Lung (tissue), 12 donors: Measurements from ENCODE around the gene SHC3. TPM values are rescaled to one million over a fixed set of nuclear protein-coding genes. Genes with fewer than 3 reads are reported as not detected.

Experiments used
- ATAC-seq: fragments of 200-7000 bp; cut with Tn5 transposase; one replicate; pipeline ENCODE4 v1.9.1; 2020; ENCODE audit warnings: moderate number of reproducible peaks; ENCODE audit not compliant: insufficient read depth, low FRiP score
- DNase-seq, 3 donors: peaks; one replicate each; pipeline ENCODE4 v3.0.0-alpha.2; 2013 to 2017
- H3K27ac ChIP-seq, 2 donors: one replicate each; pipeline ENCODE4 v1.5.1; 2013; ENCODE audit warnings: mild to moderate bottlenecking in 2 of 2, moderate library complexity in 2 of 2, control low read depth in 1 of 2, inconsistent platforms in 1 of 2, low read depth in 1 of 2, low read length in 1 of 2
- H3K27me3 ChIP-seq, 3 donors: one replicate each; pipeline ENCODE4 v1.5.1; 2013; ENCODE audit warnings: low read length in 2 of 3; ENCODE audit not compliant: control insufficient read depth in 3 of 3, insufficient read depth in 3 of 3
- H3K36me3 ChIP-seq, 4 donors: one replicate each; pipeline ENCODE4 v1.5.1; 2013; ENCODE audit warnings: low read length in 4 of 4, mild to moderate bottlenecking in 1 of 4, moderate library complexity in 1 of 4; ENCODE audit not compliant: control insufficient read depth in 4 of 4, insufficient read depth in 4 of 4
- H3K4me1 ChIP-seq, 5 donors: one replicate each; pipeline ENCODE4 v1.5.1; 2013; ENCODE audit warnings: low read length in 5 of 5, mild to moderate bottlenecking in 2 of 5, moderate library complexity in 1 of 5; ENCODE audit not compliant: control insufficient read depth in 5 of 5, insufficient read depth in 5 of 5
- H3K4me3 ChIP-seq: one replicate; pipeline ENCODE4 v1.5.1; 2013; ENCODE audit warnings: mild to moderate bottlenecking, control low read depth, moderate library complexity
- H3K9ac ChIP-seq, 2 donors: one replicate each; pipeline ENCODE4 v1.5.1; 2013; ENCODE audit warnings: low read length in 2 of 2, control low read depth in 1 of 2; ENCODE audit not compliant: insufficient read depth in 1 of 2
- H3K9me3 ChIP-seq, 4 donors: one replicate each; pipeline ENCODE4 v1.5.1; 2013; ENCODE audit warnings: low read length in 3 of 4, mild to moderate bottlenecking in 1 of 4, moderate library complexity in 1 of 4; ENCODE audit not compliant: control insufficient read depth in 4 of 4, insufficient read depth in 3 of 4
- WGBS, 2 donors: extraction: QIAGEN DNeasy Blood & Tissue Kit; methylation state at CpG; one replicate each; pipeline ENCODE4 v1.1.7; 2013; 5-methylcytosine and 5-hydroxymethylcytosine counted together
- polyA plus RNA-seq, 2 donors: library from polyadenylated mRNA; stranded (reverse); fragments of 200-250 nt; gene quantifications; one replicate each; pipeline ENCODE4 v1.2.1, GENCODE V29; 2013
- total RNA-seq, 2 donors: library from RNA; depleted of rRNA in 1 of 2; stranded (reverse); fragments of >200 nt in 1 of 2; gene quantifications; one replicate each; pipeline ENCODE4 v1.2.1, GENCODE V29; 2014 to 2021
- TF ChIP-seq, protein P1 (sequence below): IDR thresholded peaks from 2 replicates; pipeline ENCODE4 v1.5.1; 2012; ENCODE audit warnings: mild to moderate bottlenecking; ENCODE audit errors: control extremely low read depth, extremely low read depth
- donor health status: control.
- donor health status: control.
- donor health status: Bipolar disorder and iron deficiency.
- donor health status: healthy.
- donor health status: DM: yes; HTN: yes; CAD: no.

SHC3 gene
- total and polyA plus RNA-seq, 4 donors, result 1.8 to 19.2 (median 4.0) TPM

DNA sequence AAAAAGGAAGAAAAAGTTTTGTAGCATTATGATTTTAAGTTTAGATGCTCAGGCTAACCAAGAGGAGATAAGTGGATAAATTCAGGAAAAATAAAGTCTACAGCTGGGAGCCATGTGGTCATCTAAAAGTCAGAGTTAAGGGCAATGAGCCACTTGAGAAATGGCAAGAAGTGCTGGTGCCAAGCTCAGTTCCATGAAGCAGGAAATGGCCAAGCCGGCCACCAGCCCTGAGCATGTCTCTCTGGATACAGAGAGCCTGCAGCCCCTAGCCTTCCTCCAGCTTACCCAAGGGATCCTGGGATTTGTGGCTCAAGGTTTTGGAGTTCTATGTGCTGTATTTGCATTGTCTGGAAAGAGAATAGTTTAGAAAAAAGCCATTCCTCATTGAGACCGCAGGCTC, 199.6 kb downstream of the SHC3 start:
- Histone ChIP-seq H3K4me3 (no peak overlapping the region), H3K4me1 (peaks cover 0 to 15% (median 3%) of the 10 kb centered on the region in 5 donors), H3K9me3 (peaks cover 0 to 2% (median under 1%) of the 10 kb centered on the region in 4 donors), H3K27me3 (no peaks in the 10 kb centered on the region), H3K9ac (no peak overlapping the region), H3K27ac (no peak overlapping the region), H3K36me3 (peaks cover 0 to 3% (median 0%) of the 10 kb centered on the region in 4 donors)
- WGBS, 2 donors, result 75 to 87% methylated on average over 2 of the region's 2 CpGs
- DNase-seq (no peak), ATAC-seq (no peak)
- TF ChIP-seq, protein P1, sequence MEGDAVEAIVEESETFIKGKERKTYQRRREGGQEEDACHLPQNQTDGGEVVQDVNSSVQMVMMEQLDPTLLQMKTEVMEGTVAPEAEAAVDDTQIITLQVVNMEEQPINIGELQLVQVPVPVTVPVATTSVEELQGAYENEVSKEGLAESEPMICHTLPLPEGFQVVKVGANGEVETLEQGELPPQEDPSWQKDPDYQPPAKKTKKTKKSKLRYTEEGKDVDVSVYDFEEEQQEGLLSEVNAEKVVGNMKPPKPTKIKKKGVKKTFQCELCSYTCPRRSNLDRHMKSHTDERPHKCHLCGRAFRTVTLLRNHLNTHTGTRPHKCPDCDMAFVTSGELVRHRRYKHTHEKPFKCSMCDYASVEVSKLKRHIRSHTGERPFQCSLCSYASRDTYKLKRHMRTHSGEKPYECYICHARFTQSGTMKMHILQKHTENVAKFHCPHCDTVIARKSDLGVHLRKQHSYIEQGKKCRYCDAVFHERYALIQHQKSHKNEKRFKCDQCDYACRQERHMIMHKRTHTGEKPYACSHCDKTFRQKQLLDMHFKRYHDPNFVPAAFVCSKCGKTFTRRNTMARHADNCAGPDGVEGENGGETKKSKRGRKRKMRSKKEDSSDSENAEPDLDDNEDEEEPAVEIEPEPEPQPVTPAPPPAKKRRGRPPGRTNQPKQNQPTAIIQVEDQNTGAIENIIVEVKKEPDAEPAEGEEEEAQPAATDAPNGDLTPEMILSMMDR, result no peak

DNA sequence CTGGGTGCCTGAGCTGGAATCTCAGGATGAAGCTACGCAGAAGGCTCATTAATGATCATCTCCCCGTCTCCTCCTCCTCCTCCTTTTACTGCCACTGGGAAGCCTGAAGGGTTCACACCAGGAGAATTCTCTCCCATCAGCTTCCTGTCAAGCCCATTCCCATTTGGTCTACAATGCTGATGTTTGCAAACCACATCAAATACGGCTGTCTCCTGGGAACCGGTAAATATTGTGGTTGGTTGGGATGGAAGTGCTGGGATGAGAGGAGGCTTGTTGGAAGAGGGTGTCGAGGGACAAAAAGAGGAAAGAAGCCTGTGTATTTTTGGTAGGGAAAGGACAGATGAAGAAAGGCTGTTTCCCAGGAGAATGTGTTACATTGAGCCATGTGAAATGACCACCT, 200.6 kb downstream of the SHC3 start:
- H3K9me3 ChIP-seq, result peaks cover 0 to 3% (median 2%) of the 10 kb centered on the region in 4 donors
- no peak overlapping the region for H3K4me3 ChIP-seq
- H3K36me3 ChIP-seq, result peaks cover 0 to 3% (median 1%) of the 10 kb centered on the region in 4 donors
- no peaks in the 10 kb centered on the region for H3K27me3 ChIP-seq
- H3K9ac ChIP-seq, result no peak overlapping the region
- peaks cover 0 to 15% (median 3%) of the 10 kb centered on the region in 5 donors for H3K4me1 ChIP-seq
- TF ChIP-seq, protein P1, result no peak
- H3K27ac ChIP-seq, result no peak overlapping the region
- 65 to 68% methylated on average over 5 of the region's 5 CpGs for WGBS, 2 donors
- ATAC-seq, result no peak
- peak in 2 of 3 donors; percentile 41 to 56 for DNase-seq

DNA sequence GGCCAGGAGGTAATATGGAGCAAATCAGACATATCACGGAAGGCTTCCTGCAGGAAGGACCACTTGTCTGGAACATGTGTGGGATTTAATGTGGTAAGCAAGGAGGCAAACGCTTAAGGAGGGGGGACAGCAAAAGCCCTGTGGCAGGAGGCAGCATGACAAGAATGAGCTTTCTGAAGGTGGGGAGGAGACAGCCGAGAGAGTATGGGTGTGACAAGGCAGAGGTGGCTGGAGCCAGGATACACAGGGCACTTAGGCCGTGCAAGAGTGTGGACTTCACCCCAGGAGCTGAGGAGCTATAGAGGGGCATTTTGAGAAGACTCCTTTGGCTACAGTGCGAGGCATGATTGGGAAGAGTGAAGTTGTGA, 201.7 kb downstream of the SHC3 start:
- Histone ChIP-seq H3K27me3 (no peaks in the 10 kb centered on the region), H3K36me3 (peaks cover 0 to 3% (median 1%) of the 10 kb centered on the region in 4 donors), H3K9me3 (peaks cover 0 to 3% (median 2%) of the 10 kb centered on the region in 4 donors), H3K4me1 (peaks cover 0 to 15% (median 3%) of the 10 kb centered on the region in 5 donors), H3K9ac (no peak overlapping the region), H3K27ac (no peak overlapping the region), H3K4me3 (no peak overlapping the region)
- 93 to 94% methylated on average over 5 of the region's 5 CpGs for WGBS, 2 donors
- TF ChIP-seq, protein P1, result no peak
- no peak for ATAC-seq
- no peak for DNase-seq
